Inflammatory macrophage treated with lipopolysaccharide for 1 hour (primary cell): ENCODE data around the gene RIPOR3.
A peak's percentile ranks its signal among the peaks of the same experiment; 100 is the strongest.

ENCODE experiments used
- DNase-seq, 2 donors: peaks; one replicate each; pipeline ENCODE4 v3.0.0-alpha.2; 2020 to 2022

RIPOR3 gene

DNA sequence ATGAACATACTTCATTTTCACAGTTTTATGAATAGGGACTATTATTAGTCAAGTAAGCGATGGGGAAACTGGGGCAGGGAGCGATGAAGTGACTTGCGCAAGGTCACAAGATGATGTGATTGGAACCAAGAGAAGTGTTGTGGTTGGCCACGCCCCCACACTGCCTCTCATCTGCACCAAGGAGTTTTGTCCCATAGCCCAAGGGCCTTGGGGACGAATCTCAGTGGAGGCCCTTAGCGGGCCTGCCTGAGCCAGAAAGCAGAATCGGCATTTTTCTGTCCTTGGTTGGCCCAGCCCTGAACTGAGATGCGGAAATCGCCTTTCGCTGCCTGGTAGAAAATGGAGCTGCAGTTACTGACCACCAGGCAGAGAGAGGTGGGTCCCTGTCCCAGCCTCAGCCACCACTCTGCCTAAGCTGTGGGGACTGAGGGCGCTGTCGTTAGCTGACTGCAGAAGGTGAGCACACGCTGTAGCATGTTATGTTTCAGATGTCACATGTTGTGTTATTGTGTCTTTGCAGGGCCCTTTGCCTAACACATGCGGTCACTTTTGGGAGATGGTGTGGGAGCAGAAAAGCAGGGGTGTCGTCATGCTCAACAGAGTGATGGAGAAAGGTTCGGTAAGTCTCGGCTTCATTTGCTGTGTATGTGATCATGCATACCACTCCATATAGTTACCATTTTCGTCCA is 123.3 kb downstream of the RIPOR3 start:
- DNase-seq = peak; percentile 72 to 83

DNA sequence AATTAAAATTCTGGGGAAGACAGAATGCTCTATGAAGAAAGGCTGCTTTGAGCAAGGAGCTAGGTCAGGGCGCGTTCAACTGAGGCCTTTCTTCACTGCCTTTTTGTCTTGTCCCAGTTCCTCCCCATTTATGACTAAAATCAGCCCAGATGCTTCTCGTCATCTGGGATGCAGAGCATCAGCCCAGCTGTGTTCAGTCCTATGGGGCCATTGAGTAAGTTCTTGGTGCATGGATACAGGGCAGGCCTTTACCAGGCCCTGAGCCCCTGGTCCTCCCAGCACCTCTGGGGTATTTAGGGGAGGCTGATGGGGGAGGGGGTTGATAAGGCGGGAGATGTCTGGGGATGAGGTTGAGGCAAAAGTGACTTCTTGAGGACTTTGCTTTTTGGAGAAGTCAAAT is 125.5 kb downstream of the RIPOR3 start:
- DNase-seq = no peak

DNA sequence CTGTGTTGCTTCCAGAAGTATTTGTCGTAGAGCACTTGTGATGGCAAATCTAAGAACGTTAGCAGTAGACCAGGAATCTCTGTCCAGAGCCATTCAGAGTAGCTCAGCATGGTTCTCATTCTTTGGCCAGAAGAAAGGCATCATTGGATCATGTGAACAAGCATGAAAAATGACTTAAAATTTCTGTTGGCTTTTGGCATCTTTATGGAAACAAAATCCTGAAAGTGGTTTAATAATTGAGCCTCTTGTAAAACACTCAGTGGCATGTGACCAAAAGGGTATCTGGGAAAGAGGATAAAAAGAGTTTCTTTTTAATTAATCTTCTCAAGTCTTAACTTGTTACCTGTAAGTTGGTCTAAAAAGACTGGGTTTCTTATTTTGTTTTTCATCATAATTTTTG is 126.0 kb downstream of the RIPOR3 start:
- DNase-seq = no peak

DNA sequence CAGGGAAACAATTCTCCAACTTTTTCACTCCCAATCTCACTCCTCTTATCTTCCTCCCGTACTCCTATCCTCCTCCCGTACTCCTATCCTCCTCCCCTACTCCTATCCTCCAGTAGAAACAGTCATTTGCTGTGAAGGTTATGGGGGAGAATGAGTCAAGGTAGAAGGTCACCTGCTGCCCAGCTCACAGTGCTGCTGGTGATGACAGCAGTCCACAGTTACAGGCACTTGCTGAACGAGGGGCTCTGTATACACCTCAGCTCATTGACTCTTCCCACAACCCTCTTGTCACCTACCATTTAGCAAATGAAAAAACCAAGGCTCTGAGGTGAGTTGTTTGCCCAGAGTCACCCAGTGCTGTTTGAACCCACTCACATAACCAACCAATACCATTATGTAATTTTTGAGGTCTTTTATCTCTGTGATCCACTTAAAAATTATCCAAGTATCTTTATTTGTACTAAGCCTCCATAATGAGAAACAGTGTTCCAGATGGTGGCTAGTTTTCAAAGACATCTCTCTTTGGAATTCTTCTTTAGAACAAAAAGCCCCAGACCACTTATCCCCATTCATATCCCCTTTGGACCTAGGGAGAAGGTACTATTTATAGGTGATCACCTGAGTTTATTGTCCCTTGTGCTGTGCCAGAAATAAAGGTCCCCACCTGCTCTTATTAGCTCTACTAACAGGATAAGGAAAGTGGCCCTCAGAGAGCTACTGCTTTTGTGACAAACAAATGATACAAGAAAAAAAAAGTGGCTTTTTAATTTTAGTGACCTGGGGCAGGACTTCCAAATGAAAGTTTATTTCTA is 128.0 kb downstream of the RIPOR3 start:
- DNase-seq = no peak

DNA sequence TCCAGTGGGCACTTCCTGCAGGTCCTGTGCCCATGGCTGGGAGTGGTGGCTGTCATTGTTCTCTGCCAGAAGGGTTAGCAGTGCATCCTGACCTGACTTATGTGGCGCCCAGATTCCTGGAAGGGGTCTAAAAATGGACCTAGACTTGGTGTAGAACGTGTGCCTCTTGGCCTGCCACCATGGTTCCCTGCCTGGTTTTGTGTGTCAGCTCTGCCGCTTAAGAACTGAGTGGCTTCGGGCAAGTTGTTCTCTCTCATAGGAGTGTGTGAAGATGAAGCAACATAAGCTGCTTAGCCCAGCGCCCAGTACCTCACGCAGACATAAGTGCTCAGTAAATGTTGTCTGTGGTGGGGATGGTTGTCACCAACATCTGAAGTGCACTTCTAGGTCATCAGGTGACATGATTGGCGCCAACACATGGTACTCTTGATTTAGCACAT is 129.1 kb downstream of the RIPOR3 start:
- no peak for DNase-seq

DNA sequence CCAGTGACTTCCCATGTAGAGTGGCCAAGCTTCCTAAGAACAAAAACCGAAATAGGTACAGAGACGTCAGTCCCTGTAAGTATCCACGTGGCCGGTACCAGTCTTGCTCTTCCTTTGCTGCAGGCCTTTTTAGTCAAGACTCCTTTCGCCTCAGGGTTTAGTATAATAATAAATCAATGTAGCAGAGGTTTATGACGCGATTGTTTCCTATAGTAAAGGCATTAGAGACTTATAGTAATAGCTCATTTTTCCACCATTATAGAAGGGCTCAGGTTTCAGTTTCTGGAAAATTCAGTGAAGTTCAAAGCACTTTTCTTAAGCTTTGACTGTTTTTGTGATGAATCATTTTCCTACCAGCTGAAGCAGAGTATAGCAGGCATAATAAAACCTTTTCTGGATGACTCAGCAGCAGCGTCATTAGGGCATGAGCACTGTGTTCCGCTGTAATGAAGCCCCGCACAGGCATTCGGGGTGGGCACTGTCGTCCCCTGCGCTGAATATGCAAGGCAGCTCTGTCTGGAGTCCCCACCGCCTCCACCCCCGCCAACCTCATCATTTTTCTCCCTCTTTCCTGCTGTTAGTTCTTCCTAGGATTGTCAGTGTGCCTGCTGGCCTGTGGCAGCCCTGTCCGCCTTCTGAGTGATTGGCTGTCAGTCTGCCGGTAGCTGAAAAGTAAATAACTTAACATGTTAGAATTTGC is 129.8 kb downstream of the RIPOR3 start:
- DNase-seq = no peak

DNA sequence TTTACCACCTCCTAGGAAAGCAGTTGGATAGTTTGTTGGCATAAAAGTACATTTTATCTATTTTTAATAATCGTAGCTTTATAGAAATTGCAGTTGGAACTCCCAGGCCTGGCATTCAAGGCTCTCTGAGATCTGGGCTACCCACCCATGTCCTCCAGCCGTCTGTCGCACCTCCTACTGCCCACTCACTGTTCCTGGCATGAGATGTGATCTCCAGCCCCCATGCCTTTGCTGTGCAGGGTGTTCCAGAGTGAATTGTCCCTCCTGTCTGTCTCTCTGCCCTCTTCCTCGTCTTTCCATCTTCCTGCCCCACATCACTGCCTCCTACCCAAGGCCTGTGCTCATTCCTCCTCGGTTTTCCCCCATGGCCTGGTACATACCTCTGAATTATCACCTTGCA is 130.5 kb downstream of the RIPOR3 start:
- no peak for DNase-seq

DNA sequence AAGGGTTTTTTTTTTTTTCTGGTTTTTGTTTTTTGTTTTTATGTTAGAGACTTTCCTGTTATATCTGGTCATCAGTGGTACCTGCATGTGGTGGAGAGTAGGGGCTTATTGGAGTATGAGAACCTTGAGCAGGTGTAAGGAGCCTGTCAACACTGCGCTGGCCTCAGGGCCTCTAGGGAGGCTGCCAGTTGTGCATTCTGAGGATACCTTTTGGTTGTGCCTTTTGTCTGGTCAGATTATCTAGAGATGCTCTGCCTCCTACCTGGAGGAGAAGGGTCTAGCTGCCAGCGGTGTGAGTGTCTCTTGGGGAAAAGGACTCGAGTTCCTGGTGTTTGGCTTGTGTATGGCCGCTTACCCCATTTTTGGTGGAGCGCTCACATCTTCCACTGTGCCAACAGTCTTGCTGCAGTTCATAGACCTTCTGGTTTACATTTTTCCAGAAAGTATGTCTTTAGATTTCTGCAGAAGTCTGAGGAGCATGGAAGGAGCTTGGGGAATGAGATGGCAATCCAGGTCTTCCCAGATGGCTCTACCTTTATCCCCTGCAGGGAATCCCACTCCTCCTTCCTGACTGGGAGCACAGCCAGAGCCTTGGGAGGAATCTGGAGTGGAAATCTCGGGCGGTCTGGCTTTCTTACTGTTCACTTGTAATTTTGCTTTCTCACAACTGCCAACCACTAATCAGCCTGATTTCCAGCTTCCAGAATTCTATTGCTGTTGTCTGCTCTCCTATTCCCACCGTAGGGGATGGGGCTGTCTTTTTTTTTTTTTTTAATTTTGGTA is 131.3 kb downstream of the RIPOR3 start:
- DNase-seq = no peak

DNA sequence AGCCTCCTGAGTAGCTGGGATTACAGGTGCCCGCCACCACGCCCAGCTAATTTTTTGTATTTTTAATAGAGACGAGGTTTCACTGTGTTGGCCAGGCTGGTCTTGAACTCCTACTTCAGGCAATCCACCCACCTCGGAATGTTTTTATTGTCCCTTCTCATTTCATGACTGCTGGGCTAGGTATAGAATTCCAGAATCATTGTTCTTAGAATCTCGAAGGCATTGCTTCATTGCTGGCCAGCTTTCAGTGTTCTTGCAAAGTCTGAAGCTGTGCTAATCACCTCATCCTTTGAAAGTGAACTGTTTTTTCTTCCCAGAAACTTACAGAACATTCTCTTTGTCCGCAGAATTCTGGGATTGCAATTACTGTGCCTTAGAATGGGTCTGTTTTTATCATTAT is 132.2 kb downstream of the RIPOR3 start:
- no peak for DNase-seq

DNA sequence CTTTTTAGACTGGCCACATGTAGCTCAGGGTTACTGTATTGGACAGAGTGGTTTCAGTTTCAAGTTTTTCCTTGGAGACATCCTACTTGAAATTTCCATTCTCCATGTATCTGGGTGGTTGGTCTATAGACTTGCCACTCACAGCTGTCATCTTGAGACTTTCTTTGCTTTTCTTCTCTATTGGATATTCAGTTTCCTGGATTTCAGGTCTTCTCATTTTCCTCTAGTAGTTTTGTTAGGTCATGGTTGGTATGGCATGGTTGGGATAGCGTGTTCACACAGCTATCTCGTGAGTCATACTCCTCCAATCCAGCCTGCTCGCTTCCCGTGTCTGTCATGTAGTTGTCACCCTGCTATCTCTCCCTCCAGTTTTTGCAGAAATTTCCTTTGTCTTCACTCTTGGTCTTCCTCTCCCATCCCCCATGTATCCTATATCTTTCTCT is 132.8 kb downstream of the RIPOR3 start:
- DNase-seq = no peak

DNA sequence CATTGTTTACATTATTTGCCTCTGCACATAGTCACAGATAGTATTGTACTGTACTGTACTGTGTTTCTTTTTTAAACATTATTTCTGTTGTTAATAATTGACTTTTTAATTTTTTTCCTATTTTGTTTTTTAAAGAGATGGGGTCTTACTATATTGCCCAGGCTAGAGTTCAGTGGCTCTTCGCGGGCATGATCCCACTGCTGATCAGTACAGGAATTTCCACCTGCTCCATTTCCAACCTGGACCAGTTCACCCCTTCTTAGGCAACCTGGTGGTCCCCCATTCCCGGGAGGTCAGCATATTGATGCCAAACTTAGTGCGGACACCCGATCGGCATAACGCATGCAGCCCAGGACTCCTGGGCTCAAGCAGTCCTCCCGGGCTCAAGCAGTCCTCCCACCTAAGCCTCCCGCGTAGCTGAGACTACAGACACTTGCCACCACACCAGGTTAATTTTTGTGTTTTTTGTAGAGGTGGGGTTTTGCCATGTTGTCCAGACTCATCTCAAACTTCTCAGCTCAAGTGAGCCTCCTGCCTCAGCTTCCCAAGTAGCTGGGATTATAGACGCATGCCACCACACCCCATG is 133.7 kb downstream of the RIPOR3 start:
- DNase-seq = no peak

DNA sequence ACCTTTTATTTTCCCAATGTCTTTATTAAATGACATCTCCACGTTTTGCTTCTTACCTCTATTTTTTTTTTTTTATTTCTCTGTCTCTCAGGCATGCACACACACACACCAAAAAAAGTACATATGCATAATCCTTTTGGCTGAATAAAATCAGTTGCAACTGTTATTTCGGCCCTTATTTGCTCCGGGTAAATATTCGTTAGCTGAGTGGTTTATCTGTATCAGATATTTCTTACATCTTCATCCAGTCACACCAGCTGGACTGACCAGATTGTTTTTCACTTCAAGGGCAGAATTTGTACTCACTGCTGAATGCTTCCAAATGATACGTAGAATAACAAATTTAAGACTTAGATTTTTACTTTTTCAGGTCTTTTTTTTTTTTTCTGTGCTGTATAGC is 135.7 kb downstream of the RIPOR3 start:
- DNase-seq = no peak

DNA sequence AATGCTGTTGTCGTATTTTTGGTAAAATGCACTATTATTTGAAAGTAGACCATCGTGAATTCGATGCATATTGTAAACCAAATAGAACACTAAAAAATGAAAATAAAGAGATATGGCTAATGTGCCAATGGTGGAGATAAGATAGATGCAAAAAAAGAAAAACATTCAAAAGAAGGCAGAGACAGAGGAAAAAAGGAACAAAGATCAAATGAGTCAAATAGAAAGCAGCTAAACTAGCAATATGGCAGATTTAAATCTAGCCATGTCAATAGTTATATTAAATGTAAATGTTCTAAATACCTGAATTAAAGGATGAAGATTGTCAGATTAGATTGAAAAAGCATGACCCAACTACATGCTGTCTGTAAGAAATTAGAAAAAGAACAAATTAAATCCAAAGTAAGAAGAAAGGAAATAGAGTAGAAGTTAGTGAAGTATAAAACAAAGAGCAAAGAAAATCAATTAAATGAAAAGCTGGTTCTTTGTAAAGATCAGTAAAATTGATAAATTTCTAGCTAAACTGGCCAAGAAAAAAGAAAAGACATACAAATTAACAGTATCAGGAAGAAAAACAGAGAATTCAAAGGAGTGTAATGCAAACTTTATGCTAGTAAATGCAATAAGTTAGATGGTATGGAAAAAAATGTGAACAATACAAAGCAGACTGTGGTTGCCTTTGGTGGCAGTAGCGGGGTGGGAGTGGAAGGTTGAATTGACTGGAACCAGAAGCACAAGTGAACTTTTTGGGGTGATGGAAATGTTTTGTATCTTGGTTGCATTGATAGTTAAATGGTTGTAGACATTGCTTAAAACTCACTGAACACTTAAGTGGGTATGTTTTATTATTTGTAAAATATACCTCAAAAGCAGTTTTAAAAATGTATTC is 136.4 kb downstream of the RIPOR3 start:
- no peak for DNase-seq

DNA sequence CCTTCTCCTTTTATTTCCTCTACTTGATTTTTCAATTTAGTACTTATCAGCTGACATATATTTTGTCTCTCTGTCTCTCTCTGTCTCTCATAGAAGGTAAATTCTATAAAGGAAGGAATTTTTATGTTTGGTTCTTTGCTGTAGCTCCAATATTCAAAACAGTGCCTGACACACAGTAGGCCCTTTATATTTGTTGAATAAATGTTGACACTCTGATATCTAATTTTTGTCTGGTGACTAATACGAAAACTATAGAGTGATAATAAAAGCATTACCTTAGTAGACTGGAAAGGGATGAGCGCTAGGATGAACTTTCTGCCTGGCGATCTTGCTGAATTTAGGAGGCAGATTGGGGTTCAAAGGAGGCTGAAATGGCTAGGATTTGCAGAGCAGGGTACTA is 138.4 kb downstream of the RIPOR3 start:
- DNase-seq = no peak

DNA sequence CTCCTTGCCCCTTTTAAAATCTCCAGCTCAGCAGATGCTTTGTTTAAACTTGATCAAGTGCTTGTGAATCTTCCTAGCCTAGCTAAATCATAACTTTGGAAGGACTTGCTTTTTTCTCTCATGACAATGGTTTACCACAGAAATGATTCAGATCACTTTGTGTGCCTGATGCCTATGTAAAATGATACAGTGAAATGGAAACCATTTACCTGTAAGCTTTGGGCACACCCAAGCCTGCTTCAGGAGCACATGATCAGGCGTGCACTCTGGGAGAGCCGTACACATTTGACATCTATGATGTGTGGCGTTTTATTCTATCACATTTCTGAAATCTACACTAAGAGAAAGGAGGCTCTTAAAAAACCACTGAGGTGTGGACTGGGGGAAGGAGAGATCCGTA is 140.1 kb downstream of the RIPOR3 start:
- DNase-seq = no peak

DNA sequence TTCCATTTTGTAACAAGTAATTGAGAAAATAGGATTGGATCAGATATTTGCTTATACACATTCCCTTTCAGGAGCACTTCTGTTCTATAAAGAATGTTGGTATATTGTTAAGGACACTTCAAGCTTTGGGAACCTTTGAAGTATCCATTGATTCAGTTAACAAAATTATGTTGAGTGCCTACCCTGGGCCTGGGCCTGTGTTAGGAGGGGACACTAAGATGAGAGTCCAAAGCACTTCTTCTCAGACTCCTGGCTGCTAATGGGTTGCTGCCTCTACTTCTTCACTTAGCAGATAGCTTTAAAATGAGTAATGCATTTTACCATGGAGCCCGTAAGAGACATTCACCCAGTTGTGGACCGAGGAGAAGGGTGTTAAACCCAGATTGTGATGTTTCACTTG is 140.8 kb downstream of the RIPOR3 start:
- DNase-seq = no peak

DNA sequence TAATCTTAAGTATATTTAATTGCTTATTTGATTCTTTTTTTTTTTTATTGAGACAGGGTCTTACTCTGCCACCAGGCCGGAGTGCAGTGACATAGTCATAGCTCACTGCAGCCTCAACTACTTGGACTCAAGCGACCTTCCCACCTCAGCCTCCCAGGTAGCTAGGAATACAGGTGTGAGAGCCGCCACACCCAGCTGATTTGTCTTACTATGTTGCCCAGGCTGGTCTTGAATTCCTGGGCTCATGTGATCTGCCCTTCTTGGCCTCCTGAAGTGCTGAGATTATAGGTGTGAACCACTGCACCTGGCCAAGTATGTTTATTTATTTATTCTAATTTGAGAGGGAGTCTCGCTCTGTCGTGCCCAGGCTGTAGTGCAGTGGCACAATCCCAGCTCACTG is 142.9 kb downstream of the RIPOR3 start:
- no peak for DNase-seq

DNA sequence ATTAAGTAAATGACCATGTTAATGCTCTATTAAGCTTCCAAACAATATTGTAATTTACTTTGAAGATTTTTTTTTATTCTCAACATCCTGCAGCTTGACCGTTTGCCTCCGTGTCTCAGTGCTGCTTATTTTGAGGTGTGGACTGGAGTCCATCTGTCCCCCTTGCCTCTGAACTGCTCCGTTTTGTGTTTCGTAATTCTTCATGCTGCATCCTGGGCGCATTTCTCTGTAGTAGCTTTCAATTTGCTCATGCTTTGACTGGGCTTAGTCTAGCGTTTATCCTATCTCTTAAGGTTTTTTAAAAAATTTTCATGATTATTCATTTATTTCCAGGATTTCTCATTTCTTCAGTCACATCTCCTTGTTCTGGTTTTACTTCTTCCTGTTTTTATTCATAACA is 143.4 kb downstream of the RIPOR3 start:
- no peak for DNase-seq

DNA sequence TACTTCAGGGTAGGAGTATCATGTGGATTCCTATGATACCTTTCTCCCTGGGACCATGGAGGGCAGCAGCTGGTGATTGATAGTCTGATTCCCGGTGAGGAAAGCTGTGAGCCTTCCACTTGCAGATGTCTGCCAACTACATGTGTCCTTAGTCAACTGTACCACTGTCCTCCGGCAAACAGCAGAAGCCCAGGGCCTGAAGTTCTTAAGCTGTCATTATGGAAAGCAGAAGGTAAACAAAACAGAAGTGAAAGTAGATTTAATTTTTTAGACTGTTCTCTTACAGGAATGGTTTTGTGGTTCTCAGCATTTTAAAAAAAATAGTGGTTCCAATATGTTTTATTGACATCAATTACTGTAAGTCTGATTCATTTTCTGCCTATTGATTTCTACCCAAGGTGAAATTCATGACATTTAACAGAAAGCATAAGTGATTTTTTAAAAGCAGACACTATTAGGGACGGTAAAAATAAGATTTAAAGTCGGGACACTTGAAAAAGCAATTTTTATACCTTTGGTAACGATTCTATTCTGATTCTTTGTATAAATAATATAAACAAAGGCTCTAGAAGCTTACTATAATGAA is 144.5 kb downstream of the RIPOR3 start:
- DNase-seq = peak in 1 of 2 donors; percentile 37

DNA sequence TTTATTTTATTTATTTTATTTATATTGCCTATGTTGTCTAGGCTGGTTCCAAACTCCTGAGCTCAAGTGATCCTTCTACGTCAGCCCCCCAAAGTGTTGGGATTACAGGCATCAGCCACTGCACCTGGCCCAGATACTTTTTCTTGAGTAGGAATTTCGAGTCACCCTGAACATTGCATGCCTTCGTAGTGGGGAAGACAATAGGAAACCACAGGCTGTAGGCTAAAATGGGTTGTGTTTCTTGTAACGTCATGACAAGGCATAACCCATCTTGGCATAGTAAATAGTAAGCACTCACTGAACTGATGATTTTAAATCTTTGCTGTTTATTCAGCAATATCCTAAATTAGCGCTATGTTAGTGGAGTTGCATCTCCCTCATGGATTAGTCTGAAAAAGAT is 146.2 kb downstream of the RIPOR3 start:
- no peak for DNase-seq

DNA sequence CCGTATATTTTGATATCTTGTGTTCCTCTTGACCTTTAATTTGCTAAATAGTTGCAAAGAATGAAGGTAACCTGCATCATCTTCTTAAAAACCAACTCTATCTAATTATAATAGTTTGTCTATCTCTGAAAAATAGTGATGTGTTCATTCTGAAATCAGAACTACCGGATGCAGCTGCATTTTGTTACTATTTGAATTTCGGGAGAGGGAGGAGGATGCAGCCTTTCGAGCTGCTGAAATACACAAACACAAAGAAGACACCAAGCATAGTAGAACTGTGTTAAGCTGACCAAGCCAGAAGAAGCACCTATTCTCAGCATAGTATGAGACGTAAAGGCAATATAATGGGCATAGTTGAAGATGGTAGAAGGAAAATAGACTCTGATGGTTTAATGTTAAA is 148.0 kb downstream of the RIPOR3 start:
- DNase-seq = no peak
